Thymus (tissue), 11 donors: Measurements from ENCODE around the gene LMX1B. TPM values are rescaled to one million over a fixed set of nuclear protein-coding genes. Genes with fewer than 3 reads are reported as not detected.

Source experiments
- DNase-seq, 9 donors: peaks; one replicate each; pipeline ENCODE4 v3.0.0-alpha.2; 2013; ENCODE audit warnings: low spot score in 9 of 9, low read depth in 6 of 9, missing footprints in 1 of 9
- H3K27ac ChIP-seq, 2 donors: one replicate each; pipeline ENCODE4 v1.5.1; 2013; ENCODE audit warnings: control low read depth in 1 of 2, low read depth in 1 of 2, low read length in 1 of 2, mild to moderate bottlenecking in 1 of 2, moderate library complexity in 1 of 2
- H3K27me3 ChIP-seq, 2 donors: one replicate each; pipeline ENCODE4 v1.5.1; 2013; ENCODE audit warnings: low read length in 1 of 2; ENCODE audit not compliant: control insufficient read depth in 2 of 2, insufficient read depth in 1 of 2
- H3K36me3 ChIP-seq, 2 donors: one replicate each; pipeline ENCODE4 v1.5.1; 2013; ENCODE audit warnings: low read length in 1 of 2, mild to moderate bottlenecking in 1 of 2, moderate library complexity in 1 of 2; ENCODE audit not compliant: control insufficient read depth in 2 of 2, insufficient read depth in 2 of 2
- H3K4me1 ChIP-seq, 2 donors: one replicate each; pipeline ENCODE4 v1.5.1; 2013; ENCODE audit warnings: low read length in 2 of 2; ENCODE audit not compliant: control insufficient read depth in 2 of 2, insufficient read depth in 2 of 2
- H3K4me3 ChIP-seq, 2 donors: one replicate each; pipeline ENCODE4 v1.5.1; 2013; ENCODE audit warnings: low read length in 2 of 2, control low read depth in 1 of 2, mild to moderate bottlenecking in 1 of 2
- H3K9me3 ChIP-seq, 2 donors: one replicate each; pipeline ENCODE4 v1.5.1; 2013; ENCODE audit warnings: low read length in 1 of 2, mild to moderate bottlenecking in 1 of 2; ENCODE audit not compliant: control insufficient read depth in 2 of 2, insufficient read depth in 1 of 2
- WGBS: extraction: QIAGEN DNeasy Blood & Tissue Kit; methylation state at CpG from one replicate; pipeline ENCODE4 v1.1.7; 2013; 5-methylcytosine and 5-hydroxymethylcytosine counted together
- polyA plus RNA-seq: library from polyadenylated mRNA; stranded (reverse); fragments of 200-250 nt; gene quantifications from one replicate; pipeline ENCODE4 v1.2.3, GENCODE V29; 2013
- total RNA-seq: library from RNA; stranded (reverse); fragments of 120-200 nt; gene quantifications from one replicate; pipeline ENCODE4 v1.2.4, GENCODE V29; 2013
- donor health status: healthy.

LMX1B gene
- total and polyA plus RNA-seq, 2 donors, result 0.02 to 0.05 TPM

- peaks cover 5 to 70% of the 10 kb centered on the region in 2 donors for H3K27me3 ChIP-seq
- DNase-seq, result no peak
- 96% methylated on average over 20 of the region's 20 CpGs for WGBS
- H3K4me3 ChIP-seq, result no peak overlapping the region
- no peak overlapping the region for H3K27ac ChIP-seq
- H3K36me3 ChIP-seq, result no peaks in the 10 kb centered on the region
- H3K9me3 ChIP-seq, result no peaks in the 10 kb centered on the region
- no peaks in the 10 kb centered on the region for H3K4me1 ChIP-seq
Measured at GRCh38 chr9:126693428-126693944, 79.8 kb downstream of the LMX1B start.

DNA sequence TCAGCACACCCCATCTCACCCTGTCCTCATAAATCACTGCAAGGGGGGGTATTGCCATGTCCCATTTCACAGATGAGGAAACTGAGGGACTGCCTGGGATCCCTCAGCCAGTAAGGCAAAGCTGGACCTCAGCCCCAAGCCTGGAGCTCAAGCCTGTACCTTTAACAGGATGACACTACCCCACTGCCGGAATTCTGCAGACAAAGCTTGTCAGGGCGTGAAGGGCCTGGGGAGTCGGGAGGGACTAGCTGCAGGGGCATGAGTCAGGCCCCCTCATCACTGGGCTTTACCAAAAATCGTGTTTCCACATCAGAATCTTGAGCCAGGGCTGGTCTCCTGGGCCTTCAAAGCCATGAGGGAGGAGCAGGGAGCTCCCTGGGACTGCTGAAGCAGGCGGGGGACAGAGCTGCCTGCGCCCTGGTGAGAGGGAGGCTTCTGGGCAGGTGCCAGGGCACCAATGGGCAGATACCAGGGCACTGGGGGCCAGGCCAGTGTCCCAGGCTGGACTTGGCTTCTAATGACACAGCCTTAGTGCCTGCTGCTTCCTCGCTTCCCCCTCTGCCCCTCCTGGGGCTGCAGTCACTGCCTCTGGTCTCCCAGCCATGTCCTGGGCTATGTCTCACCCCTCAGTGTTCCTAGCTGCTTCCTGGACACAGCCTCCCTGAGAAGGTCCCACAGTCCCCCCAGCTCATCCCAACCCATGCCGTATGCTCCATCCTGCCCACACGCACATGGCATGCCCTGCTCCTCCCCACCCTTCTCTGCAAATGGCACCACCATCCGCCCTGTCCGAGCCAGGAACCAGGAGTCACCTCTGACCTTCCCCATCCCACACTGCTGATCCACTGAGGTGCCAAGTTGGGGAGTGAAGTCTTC lies 80.7 kb downstream of the LMX1B start:
- no peaks in the 10 kb centered on the region for H3K36me3 ChIP-seq
- no peak overlapping the region for H3K27ac ChIP-seq
- no peak for DNase-seq
- H3K4me1 ChIP-seq, result no peaks in the 10 kb centered on the region
- H3K4me3 ChIP-seq, result no peak overlapping the region
- WGBS, result 85% methylated on average over 11 of the region's 11 CpGs
- H3K27me3 ChIP-seq, result peaks cover 5 to 70% of the 10 kb centered on the region in 2 donors
- H3K9me3 ChIP-seq, result no peaks in the 10 kb centered on the region

DNA sequence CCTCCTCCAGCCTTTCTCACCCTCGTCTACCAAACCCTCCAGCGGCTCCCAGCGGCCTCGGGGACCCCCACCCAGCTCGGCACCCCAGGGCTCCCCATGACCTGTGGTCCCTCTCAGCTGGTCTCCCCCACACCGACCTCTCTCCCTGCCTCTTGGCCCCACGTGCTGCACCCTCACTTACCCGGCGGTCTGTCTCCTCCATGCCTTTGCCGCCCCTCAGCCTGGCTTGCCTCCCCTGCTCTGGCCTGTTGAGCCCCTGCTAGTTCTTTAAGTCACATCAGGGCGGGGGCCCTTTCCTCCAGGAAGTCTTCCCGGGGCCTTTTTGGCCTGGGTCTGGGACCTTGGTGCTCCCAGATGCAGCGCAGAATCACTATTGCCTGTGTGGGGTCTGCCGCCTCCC lies 81.5 kb downstream of the LMX1B start:
- DNase-seq, result no peak
- H3K36me3 ChIP-seq, result no peaks in the 10 kb centered on the region
- H3K9me3 ChIP-seq, result no peaks in the 10 kb centered on the region
- H3K27ac ChIP-seq, result no peak overlapping the region
- H3K4me1 ChIP-seq, result no peaks in the 10 kb centered on the region
- WGBS, result 90% methylated on average over 14 of the region's 14 CpGs
- H3K27me3 ChIP-seq, result peaks cover 5 to 70% of the 10 kb centered on the region in 2 donors
- H3K4me3 ChIP-seq, result no peak overlapping the region

GRCh38 chr9:126695701-126696400 lies 82.1 kb downstream of the LMX1B start:
- Histone ChIP-seq H3K9me3 (no peaks in the 10 kb centered on the region), H3K27me3 (peaks cover 5 to 68% of the 10 kb centered on the region in 2 donors), H3K27ac (no peak overlapping the region), H3K4me3 (no peak overlapping the region), H3K36me3 (no peaks in the 10 kb centered on the region), H3K4me1 (no peaks in the 10 kb centered on the region)
- 92% methylated on average over 22 of the region's 22 CpGs for WGBS
- DNase-seq, result no peak

DNA sequence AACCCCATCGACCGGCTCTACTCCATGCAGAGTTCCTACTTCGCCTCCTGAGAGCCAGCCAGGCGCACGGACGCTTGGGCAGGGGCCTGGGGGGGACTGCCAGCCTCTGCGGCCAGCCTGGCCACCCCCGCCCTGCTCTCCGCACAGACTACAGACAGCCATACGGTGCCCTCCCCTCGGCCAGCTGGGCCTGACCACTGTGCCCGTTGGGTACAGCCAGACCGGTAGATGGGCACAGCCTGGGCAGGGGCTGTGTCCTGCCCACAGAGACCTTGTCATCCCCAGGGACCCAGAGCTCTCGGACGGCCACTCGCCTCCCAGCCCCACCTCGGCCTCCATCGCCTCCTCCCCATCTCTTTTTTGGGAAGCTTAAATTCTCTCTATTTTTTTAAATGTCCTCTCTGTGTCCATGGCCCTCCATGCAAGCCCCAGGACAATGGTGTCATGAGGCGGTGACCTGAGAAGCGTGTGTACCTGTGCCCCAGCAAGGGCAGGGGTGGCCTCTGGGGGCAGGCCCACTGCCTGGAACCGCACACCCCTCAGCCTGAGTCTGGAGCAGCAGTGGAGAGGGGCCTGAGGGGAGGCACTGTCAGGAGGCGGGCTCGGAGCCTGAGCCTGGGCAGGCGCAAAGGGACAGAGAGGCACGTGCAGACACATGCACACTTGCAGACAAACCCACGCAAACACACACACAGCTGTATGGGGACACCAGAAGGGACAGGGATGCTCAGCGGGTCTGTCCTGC lies 82.8 kb downstream of the LMX1B start:
- H3K27me3 ChIP-seq, result peaks cover 6 to 65% of the 10 kb centered on the region in 2 donors
- 93% methylated on average over 27 of the region's 27 CpGs for WGBS
- H3K36me3 ChIP-seq, result no peaks in the 10 kb centered on the region
- H3K4me3 ChIP-seq, result no peak overlapping the region
- H3K4me1 ChIP-seq, result no peaks in the 10 kb centered on the region
- H3K9me3 ChIP-seq, result no peaks in the 10 kb centered on the region
- no peak overlapping the region for H3K27ac ChIP-seq
- no peak for DNase-seq

GRCh38 chr9:126697330-126697729 lies 83.6 kb downstream of the LMX1B start:
- no peaks in the 10 kb centered on the region for H3K4me1 ChIP-seq
- H3K27me3 ChIP-seq, result peaks cover 2 to 66% of the 10 kb centered on the region in 2 donors
- H3K36me3 ChIP-seq, result no peaks in the 10 kb centered on the region
- no peak overlapping the region for H3K4me3 ChIP-seq
- 92% methylated on average over 3 of the region's 3 CpGs for WGBS
- no peak for DNase-seq
- no peak overlapping the region for H3K27ac ChIP-seq
- H3K9me3 ChIP-seq, result no peaks in the 10 kb centered on the region

DNA sequence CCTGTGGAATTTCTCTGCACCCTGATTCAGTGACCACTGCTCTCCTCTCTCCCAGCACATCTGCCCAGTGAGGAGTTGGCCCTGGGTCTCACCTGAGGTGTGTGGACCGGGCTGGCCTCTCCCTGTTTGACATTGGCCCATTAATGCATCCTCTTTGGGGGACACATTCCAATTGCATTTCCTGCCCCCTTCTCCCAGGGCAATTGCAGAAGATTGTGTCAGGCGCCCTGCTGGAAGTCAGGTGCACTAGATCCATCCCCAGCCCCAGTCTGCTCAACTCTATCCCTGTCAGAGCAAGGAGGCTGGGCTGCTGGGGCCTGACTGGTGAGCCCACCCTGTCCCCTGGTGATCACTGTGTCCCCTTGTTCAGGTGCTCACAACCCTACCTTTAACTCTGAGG lies 84.5 kb downstream of the LMX1B start:
- peaks cover 2 to 71% of the 10 kb centered on the region in 2 donors for H3K27me3 ChIP-seq
- no peak for DNase-seq
- H3K27ac ChIP-seq, result no peak overlapping the region
- no peaks in the 10 kb centered on the region for H3K4me1 ChIP-seq
- WGBS, result 92% methylated on average over 2 of the region's 2 CpGs
- no peak overlapping the region for H3K4me3 ChIP-seq
- no peaks in the 10 kb centered on the region for H3K36me3 ChIP-seq
- H3K9me3 ChIP-seq, result no peaks in the 10 kb centered on the region

DNA sequence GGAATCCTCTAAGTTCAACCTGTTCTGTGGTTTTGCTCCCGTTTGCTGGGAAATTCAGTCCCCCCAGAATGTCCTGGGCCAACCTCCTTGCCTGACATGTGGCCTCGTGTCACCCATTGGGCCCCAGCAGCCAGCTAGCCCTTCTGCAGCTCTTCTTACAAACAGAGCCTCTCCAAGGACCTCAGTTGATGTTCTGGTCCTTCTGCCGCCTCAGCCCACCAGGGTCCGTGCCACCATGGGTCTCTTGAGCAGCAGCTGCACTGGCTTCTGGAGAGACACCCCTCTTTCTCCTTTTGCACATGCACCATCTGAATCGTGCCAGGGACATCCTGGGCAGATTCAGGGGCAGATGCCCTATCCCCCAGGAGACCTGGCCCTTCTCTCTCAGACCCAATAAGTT lies 85.0 kb downstream of the LMX1B start:
- DNase-seq, result no peak
- Histone ChIP-seq H3K4me1 (no peaks in the 10 kb centered on the region), H3K9me3 (no peaks in the 10 kb centered on the region), H3K4me3 (no peak overlapping the region), H3K27me3 (peaks cover 2 to 76% of the 10 kb centered on the region in 2 donors), H3K27ac (no peak overlapping the region), H3K36me3 (no peaks in the 10 kb centered on the region)
- WGBS, result 84% methylated on average over 5 of the region's 5 CpGs
